Stimulated activated CD4-positive, alpha-beta T cell treated with anti-CD3 and anti-CD28 coated beads, Interleukin-12 subunit alpha, Interleukin-12 subunit beta, amount 100 ng/mL, for 24 hours (primary cell): ENCODE results near the gene EHBP1L1.

ENCODE experiments used
- DNase-seq, 2 experiments: peaks; one replicate each; pipeline ENCODE4 v3.0.0-alpha.2; 2020; ENCODE audit warnings: low read depth in 2 of 2

The EHBP1L1 gene

DNA sequence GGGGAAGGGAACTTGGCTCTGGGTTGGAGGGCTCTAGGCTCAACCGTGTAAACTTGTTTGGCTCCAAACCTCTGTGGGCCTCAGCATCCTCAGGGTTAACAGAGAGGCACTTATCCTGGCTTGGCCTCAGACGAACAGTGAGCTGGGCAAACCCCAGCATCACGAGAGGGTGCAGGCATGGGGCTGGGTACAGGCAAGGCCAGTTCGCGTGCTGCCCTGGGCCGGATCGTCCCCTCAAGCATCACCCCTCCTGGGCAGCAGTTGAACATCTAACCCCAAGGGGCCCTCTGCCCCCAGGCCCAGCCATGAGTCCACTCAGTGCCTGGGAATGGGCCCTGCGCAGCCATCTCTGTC is 1.9 kb downstream of the EHBP1L1 start:
- DNase-seq, result no peak

GRCh38 chr11:65578134-65578533 is 2.3 kb downstream of the EHBP1L1 start:
- no peak for DNase-seq

- DNase-seq, result no peak
Measured at GRCh38 chr11:65578667-65579066, 2.8 kb downstream of the EHBP1L1 start.

GRCh38 chr11:65579291-65579690 is 3.4 kb downstream of the EHBP1L1 start:
- no peak for DNase-seq

DNA sequence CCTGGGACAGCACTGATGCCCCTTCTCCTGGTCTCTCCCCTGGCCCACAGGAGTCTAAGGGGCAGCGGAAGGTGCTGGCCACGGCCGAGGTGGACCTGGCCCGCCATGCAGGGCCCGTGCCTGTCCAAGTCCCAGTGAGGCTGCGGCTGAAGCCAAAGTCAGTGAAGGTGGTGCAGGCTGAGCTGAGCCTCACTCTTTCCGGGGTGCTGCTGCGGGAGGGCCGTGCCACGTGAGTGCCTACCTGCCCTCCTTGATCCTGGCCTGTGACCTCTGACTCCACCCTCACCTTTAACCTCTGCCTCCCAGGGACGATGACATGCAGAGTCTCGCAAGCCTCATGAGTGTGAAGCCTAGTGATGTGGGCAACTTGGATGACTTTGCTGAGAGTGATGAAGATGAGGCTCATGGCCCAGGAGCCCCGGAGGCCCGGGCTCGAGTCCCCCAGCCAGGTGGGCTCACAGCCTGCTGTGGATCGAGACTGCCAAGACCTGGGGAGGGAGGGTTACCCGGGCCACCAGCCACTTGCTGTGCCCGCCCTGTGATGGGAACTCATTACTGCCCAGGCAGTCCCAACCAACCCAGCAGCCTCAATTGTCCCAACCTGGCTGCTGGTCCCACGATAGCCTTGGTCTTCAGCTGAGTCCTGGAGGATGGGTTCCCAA is 4.3 kb downstream of the EHBP1L1 start:
- no peak for DNase-seq

DNA sequence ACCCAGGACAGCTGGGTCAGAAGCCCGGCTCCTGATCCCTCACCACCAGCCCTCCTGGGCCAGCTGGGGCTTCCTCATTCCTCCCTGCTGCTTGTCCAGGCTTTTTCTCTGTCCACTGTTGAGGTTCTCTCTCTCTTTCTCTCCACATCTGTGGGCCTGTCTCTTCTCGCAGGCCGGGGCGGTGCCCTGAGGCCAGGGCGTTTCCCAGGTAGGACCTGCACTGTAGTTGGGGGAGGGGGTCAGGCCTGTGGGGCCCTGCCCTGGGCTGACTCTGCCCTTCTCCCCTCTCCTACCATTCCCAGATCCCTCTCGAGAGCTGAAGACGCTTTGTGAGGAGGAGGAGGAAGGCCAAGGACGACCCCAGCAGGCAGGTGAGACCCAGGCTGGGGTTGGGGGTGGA is 4.9 kb downstream of the EHBP1L1 start:
- no peak for DNase-seq

DNA sequence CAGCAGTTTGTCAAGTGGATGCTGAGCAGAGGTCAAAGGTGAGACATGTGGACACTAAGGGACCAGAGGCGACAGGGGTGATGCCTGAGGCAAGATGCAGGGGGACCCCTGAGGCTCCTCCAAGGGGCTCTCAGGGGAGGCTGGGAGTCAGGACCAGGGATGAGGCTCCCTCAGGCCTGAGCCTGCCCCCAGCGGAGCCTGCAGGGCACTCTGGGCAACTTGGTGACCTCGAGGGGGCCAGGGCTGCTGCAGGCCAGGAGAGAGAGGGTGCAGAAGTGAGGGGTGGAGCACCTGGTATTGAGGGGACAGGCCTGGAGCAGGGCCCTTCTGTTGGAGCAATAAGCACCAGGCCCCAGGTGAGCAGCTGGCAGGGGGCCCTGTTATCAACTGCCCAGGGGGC is 6.1 kb downstream of the EHBP1L1 start:
- DNase-seq, result no peak

GRCh38 chr11:65583589-65583988 is 7.7 kb downstream of the EHBP1L1 start:
- DNase-seq, result no peak

GRCh38 chr11:65584106-65584505 is 8.3 kb downstream of the EHBP1L1 start:
- no peak for DNase-seq

GRCh38 chr11:65584723-65585171 is 8.9 kb downstream of the EHBP1L1 start:
- DNase-seq, result no peak

GRCh38 chr11:65585396-65586246 is 9.8 kb downstream of the EHBP1L1 start:
- no peak for DNase-seq

DNA sequence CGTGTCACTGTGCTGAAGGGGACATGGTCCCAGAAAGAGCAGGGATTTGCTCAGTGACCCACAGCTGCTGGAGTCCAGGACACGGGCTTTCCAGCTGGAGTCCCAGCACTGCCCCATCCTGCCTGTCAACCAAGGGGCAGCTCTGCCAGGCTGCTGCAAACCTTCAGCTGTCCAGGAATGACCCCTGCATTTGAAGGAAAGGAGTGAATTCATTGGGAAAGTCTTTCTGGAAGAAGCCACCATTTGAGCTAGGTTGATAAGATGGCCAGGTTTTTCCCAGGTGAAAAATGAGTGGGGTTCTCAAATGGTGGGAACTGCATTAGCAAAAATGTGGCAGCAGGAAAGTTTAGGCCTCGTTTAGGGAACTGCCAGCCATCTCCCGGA is 10.4 kb downstream of the EHBP1L1 start:
- no peak for DNase-seq

- DNase-seq, result no peak
Measured at GRCh38 chr11:65586676-65587075, 10.8 kb downstream of the EHBP1L1 start.

DNA sequence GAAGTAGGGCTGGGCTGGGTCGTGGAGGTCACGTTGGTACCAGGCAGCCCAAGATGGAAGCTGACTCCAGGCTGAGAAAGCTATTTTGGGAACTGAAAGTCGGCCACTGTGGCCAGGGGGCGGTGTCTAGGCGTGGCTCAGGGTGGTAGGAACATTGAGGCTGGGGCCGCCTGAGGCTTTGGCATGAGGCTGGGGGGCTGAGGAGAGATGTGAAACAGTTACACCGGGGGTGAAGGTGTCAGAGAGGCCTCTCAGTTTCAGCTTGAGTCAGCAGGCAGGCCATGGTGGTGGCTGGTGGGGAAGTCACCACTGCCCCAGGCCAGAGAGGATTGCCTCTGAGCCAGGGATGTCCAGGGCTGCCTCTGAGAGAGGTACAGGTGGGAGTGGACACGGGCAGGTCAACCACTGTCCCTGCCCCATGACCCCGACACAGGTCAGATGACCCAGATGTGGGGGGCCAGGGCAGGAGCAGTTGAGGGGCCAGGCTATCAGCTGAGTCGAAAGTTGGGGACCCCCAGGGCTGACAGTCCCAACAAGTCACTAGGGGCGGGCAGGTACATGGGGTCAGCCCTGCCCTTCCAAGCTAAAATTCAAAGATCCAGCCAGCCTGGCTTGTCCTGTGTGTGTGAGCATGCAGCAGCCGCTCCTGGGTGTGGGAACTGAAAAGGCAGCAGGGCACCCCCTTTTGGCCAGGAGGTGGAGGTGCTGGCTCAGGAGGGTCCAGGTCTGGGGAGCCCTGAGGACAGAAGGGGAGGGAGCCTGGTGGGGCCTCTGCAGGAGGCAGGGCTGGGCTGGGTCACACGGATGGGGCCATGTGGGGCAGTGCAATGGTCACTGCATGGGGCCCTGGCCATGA is 12.6 kb downstream of the EHBP1L1 start:
- DNase-seq, result peak; percentile 55 to 74

- DNase-seq, result no peak
Measured at GRCh38 chr11:65589444-65590239, 13.8 kb downstream of the EHBP1L1 start.

DNA sequence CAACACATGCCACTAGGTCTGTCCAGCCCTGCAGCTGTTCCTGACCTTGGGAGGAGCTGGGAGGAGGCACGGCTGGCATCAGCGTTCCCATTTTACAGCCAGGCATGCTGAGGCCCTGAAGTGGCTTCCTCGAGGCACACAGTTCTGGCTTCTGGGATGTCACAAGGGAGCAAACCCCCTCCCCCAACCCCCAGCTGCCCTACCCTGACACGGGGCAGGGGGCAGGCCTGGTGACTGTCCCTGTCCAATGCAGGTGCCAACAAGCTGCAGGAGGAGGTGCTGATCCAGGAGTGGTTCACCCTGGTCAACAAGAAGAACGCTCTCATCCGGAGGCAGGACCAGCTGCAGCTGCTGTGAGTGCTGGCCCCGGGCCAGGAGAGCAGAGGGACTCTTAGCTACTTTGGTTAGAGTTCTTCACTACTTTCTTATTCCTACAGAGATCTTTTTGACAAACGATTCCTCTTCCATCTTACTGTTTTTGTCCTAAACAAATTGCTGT is 14.4 kb downstream of the EHBP1L1 start:
- no peak for DNase-seq

- no peak for DNase-seq
Measured at GRCh38 chr11:65591939-65592857, 16.3 kb downstream of the EHBP1L1 start.

GRCh38 chr11:65592858-65593517 is 17.1 kb downstream of the EHBP1L1 start:
- no peak for DNase-seq

DNA sequence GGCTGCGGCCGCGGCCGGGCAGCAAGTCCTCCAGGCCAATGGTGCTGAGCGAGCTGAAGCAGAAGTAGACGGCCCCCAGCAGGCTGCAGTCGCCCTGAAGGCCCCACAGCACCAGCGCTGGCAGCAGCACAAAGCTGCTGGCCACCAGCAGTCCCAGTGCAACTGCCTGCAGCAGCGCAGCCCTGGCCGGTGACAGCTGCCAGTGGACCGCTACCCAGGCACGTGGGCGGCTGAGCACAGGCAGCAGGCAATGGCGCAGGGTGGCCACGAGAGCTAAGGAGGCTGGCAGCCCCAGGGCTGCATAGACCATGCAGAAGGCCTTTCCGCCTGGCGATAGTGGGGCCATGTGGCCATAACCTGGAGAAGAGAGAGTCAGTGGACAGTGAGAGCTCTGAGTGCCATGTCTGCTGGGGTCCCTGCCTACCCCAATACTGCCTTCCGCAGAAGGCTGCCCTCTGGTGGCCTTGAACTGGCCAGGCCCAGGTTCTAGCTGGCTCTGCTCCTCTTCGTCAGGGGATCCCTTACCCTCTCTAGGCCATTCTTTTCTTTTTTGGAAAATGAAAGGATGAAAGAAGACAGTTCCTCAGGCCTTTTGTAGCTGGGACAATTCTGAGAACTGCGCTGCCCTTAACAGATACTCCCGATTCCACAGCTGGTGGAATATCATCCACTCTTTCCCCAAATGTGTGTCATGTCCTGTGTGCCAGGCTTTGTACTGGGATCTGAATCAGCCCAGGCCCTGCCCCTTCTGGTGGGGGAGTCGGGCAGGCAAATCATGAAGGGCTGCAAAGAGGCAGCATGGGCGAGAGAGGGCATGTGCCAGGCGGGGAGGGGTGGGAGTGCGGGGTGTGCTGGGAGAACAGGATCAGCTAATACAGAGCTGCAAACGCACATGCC is 17.9 kb downstream of the EHBP1L1 start:
- no peak for DNase-seq
